Psoas muscle (tissue), 8 donors: ENCODE data around the gene PTK6. TPM values are rescaled to one million over a fixed set of nuclear protein-coding genes. Genes with fewer than 3 reads are reported as not detected.

Source experiments
- ATAC-seq, 4 donors: fragments of 200-7000 bp; cut with Tn5 transposase; one replicate each; pipeline ENCODE4 v1.9.1; 2020; ENCODE audit warnings: moderate library complexity in 3 of 4, mild to moderate bottlenecking in 2 of 4
- DNase-seq, 2 donors: peaks; one replicate each; pipeline ENCODE4 v3.0.0-alpha.2; 2020
- H3K27ac ChIP-seq: fragments of 200-600 bp; one replicate; pipeline ENCODE4 v1.8.0; 2022
- H3K27me3 ChIP-seq, 3 donors: fragments of 200-600 bp in 1 of 3; one replicate each; pipeline versions ENCODE4 v1.6.1 to v1.8.0; 2013 to 2022; ENCODE audit warnings: low read length in 2 of 3, mild to moderate bottlenecking in 2 of 3, moderate library complexity in 1 of 3; ENCODE audit not compliant: insufficient read depth in 3 of 3
- H3K36me3 ChIP-seq, 2 donors: fragments of 200-600 bp in 1 of 2; one replicate each; pipeline versions ENCODE4 v1.6.1 to v1.8.0; 2013 to 2022; ENCODE audit warnings: low read depth in 1 of 2, mild to moderate bottlenecking in 1 of 2, moderate library complexity in 1 of 2; ENCODE audit not compliant: insufficient read depth in 1 of 2
- H3K4me1 ChIP-seq: fragments of 200-600 bp; one replicate; pipeline ENCODE4 v1.8.0; 2022
- H3K4me3 ChIP-seq: fragments of 200-600 bp; one replicate; pipeline ENCODE4 v1.8.0; 2022; ENCODE audit warnings: mild to moderate bottlenecking
- H3K9me3 ChIP-seq: fragments of 200-600 bp; one replicate; pipeline ENCODE4 v1.8.0; 2022
- WGBS, 3 donors: extraction: QIAGEN DNeasy Blood & Tissue Kit; methylation state at CpG; one replicate each; pipeline versions ENCODE4 v1.1.6 to v1.1.7; 2013; 5-methylcytosine and 5-hydroxymethylcytosine counted together
- intact Hi-C, 2 donors: fragments of 100-400 bp; cut with DNase I; formaldehyde crosslinking; loops; one replicate each; pipeline versions ENCODE4 v1.11.0 to v1.14.2; 2022
- polyA plus RNA-seq, 3 donors: library from polyadenylated mRNA; stranded (reverse); fragments of 200-250 nt; gene quantifications; one replicate each; pipeline ENCODE4 v1.2.3, GENCODE V29; 2013
- total RNA-seq, 4 donors: library from RNA; stranded (reverse); fragmentation: NEBNext Ultra II Directional in 2 of 4; extraction: Animal tissue kit (Norgen Biotek cat#: 25700) in 2 of 4; gene quantifications; one replicate each; pipeline versions ENCODE4 v1.2.1 to v1.2.4, GENCODE V29; 2021 to 2023
- TF ChIP-seq, protein P1 (sequence below): fragments of 200-600 bp; IDR thresholded peaks from one replicate; pipeline ENCODE4 v1.8.0; 2022; ENCODE audit warnings: antibody characterized with exemption
- donor health status: healthy with polysubstance abuse.
- donor health status: DM: no; HTN: no; CAD: no; lungs with moderate emphysema.
- donor health status: Bipolar disorder and iron deficiency.
- donor health status: healthy.
- donor health status: DM: yes; HTN: yes; CAD: no.
- donor health status: DM: no; HTN: no; CAD: no.
- donor health status: DM: no; HTN: no; CAD: no.
- donor health status: DM: yes; HTN: yes; CAD: no.

The PTK6 gene
- total and polyA plus RNA-seq, 7 donors, result 0.04 to 0.06 (median 0.04) TPM; not detected in 4

DNA sequence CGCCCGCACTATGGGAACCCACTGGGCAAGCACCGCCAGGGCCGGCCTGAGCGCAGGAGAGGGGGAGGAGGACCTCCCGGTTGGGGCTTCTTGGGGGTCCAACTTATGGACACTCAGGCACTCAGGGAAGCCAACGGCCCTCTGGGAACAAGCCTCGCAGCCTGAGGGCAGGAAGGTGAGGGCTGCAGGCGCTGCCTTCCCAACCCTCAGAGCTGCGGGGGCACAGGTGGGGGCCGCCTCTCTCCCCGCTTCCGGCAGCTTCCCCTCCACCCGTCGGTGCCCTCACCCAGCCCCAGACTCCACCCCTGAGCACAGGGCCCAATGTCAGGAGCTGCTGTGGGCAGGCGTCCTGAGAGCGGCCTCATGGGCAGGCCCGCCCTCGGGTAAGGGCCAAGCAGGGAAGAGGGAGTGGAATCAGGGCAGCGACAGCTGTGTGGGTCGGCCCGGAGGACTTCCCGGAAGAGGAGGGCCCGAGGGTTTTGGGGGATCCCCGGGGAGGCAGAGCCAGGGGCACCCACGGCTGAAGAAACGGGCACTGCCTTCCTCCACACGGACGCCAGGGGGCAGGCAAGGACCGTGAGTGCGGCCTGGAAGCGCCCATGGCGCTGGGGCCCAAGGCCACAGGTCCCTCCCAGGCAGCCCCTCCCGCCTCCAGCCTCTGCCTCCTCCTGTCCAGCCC lies 488 bp upstream of the PTK6 start:
- H3K27me3 ChIP-seq, result peaks cover 0 to 40% (median 13%) of the 10 kb centered on the region in 3 donors
- peak; percentile 86 to 91 for DNase-seq
- no peaks in the 10 kb centered on the region for H3K36me3 ChIP-seq
- intact Hi-C loops, result loop anchor here (2.0 to 5.0 kb wide), 6 partner anchors 75 to 437 kb away; no protein-coding TSS in a partner anchor
- ATAC-seq, result peak; percentile 87 to 95 (median 89)
- TF ChIP-seq, protein P1, sequence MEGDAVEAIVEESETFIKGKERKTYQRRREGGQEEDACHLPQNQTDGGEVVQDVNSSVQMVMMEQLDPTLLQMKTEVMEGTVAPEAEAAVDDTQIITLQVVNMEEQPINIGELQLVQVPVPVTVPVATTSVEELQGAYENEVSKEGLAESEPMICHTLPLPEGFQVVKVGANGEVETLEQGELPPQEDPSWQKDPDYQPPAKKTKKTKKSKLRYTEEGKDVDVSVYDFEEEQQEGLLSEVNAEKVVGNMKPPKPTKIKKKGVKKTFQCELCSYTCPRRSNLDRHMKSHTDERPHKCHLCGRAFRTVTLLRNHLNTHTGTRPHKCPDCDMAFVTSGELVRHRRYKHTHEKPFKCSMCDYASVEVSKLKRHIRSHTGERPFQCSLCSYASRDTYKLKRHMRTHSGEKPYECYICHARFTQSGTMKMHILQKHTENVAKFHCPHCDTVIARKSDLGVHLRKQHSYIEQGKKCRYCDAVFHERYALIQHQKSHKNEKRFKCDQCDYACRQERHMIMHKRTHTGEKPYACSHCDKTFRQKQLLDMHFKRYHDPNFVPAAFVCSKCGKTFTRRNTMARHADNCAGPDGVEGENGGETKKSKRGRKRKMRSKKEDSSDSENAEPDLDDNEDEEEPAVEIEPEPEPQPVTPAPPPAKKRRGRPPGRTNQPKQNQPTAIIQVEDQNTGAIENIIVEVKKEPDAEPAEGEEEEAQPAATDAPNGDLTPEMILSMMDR, result peak; percentile 96
- peak overlapping the region; percentile 34 for H3K4me3 ChIP-seq
- WGBS, 3 donors, result 18 to 35% (median 35%) methylated on average over 21 to 34 of the region's 34 CpGs
- no peak overlapping the region for H3K27ac ChIP-seq
- no peaks in the 10 kb centered on the region for H3K4me1 ChIP-seq
- H3K9me3 ChIP-seq, result no peaks in the 10 kb centered on the region

DNA sequence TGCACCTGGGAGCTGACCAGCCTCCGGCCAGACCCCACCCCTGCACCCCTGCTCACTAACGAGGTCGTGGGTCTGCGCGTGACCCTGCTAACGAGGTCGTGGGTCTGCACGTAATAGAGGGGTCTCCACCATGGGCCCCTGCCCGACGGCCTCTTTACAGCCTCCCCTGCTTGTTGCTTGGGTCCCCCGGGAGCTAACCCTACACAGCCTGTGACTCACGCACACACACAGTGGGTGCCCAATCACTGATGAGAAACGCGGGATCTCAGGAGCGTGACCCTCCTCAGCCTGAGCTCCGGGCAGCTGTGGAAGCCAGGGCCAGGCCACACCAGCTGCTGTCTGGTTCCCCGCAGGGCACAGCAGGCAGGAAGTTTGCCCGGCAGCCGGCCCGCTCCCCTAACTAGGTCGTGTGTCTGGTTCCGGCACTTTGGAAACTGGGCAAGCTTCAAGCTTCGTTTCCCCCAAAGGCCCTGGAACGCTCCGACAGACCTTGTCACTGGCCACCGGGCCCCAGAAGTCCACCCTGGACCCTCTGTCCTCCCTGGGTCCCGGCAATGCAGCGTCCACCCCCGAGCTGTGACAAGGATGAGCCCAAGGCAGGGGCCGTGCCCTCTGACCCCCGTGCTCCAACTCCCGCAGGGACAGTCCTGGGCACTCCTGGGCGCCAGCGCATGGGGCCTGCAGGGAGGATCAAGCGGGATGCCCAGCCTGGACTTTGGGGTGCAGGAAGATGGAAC lies 767 bp downstream of the PTK6 start:
- Histone ChIP-seq H3K36me3 (no peaks in the 10 kb centered on the region), H3K9me3 (no peaks in the 10 kb centered on the region), H3K27me3 (peaks cover 0 to 44% (median 16%) of the 10 kb centered on the region in 3 donors), H3K4me3 (no peak overlapping the region), H3K27ac (no peak overlapping the region), H3K4me1 (no peaks in the 10 kb centered on the region)
- peak in 1 of 2 donors; percentile 19 for DNase-seq
- WGBS, 3 donors, result 32 to 44% (median 35%) methylated on average over 27 to 35 of the region's 35 CpGs
- ATAC-seq, result peak in 1 of 4 donors; percentile 9
- intact Hi-C loops, result loop anchor here (5.0 kb wide), 4 partner anchors 76 to 436 kb away; no protein-coding TSS in a partner anchor
- TF ChIP-seq, protein P1, result no peak

DNA sequence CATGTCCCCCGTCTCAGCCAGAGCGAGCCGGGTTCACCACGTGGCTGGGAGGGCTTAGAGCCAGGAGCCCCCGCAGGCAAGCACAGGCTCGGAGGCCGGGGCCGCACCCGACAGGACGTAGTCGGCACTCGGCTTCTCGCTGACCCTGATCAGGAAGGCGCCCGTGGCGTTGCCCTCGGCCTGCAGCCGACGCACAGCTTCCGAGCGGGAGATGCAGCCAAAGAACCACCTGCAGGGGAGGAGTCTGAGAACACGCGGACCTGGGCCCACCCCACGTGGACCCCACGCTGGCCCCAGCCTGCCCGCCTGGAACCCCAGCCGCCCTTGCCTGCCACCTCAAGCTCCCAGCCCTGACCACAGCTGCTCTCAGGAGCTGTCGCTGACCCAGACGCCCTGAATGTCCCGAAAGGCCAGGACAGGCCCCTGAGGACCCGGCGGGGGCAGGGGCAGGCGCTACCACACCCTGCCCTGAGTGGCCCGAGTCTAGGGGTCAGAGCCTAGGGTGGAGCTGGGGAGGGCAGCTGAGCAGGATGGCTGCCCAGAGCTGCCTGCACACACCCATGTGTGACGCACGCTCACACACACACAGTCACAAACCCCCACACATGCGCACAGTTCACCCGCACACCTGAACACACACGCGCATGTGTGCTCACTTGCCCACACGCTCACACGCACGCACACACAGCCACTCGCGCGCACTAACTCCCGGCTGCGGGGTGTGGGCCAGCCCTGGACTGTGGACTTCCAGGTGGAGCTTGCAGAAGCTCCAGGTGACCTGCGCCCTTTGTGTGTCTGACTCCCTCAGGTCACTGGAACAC lies 2.1 kb downstream of the PTK6 start:
- peak; percentile 14 to 55 for DNase-seq
- no peak overlapping the region for H3K4me3 ChIP-seq
- TF ChIP-seq, protein P1, result no peak
- no peak for ATAC-seq
- H3K36me3 ChIP-seq, result no peaks in the 10 kb centered on the region
- 39 to 55% (median 42%) methylated on average over 31 to 49 of the region's 49 CpGs for WGBS, 3 donors
- intact Hi-C loops, result loop anchor here (5.0 kb wide), 4 partner anchors 77 to 437 kb away; no protein-coding TSS in a partner anchor
- H3K27me3 ChIP-seq, result peaks cover 0 to 52% (median 18%) of the 10 kb centered on the region in 3 donors
- H3K4me1 ChIP-seq, result no peaks in the 10 kb centered on the region
- no peak overlapping the region for H3K27ac ChIP-seq
- H3K9me3 ChIP-seq, result no peaks in the 10 kb centered on the region

DNA sequence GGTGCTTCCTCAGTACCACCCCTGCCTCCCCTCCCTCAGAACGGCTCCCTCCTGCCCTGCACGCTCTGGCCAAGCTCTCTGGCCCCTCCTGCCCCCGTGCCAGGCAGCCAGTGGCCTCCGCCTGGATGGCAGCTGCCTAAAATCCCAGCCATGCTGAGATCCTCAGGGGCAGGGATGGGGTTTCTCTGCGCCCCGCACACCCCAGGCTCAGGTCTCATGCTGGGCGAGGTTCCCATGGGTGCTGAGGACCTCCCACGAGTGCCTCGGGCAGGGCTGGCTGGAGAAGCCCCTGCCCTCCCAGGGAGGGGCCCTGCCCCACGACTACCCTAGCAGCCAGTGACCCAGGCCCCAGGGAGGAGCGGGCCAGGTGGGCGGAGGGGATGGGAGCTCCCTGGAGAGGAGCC lies 2.7 kb downstream of the PTK6 start:
- H3K27me3 ChIP-seq, result peaks cover 0 to 58% (median 18%) of the 10 kb centered on the region in 3 donors
- intact Hi-C loops, result no loop called here
- TF ChIP-seq, protein P1, result no peak
- H3K4me3 ChIP-seq, result no peak overlapping the region
- no peak overlapping the region for H3K27ac ChIP-seq
- H3K4me1 ChIP-seq, result no peaks in the 10 kb centered on the region
- no peaks in the 10 kb centered on the region for H3K36me3 ChIP-seq
- no peak for ATAC-seq
- 38 to 45% (median 39%) methylated on average over 12 of the region's 12 CpGs for WGBS, 3 donors
- no peak for DNase-seq
- H3K9me3 ChIP-seq, result no peaks in the 10 kb centered on the region
